Prostate gland (tissue), 2 donors: Measurements from ENCODE around the gene WWOX. TPM values are rescaled to one million over a fixed set of nuclear protein-coding genes. Genes with fewer than 3 reads are reported as not detected.

Source experiments
- DNase-seq: peaks from one replicate; pipeline ENCODE4 v3.0.0-alpha.2; 2019; ENCODE audit warnings: low spot score
- H3K27ac ChIP-seq, 2 donors: fragments of 200-600 bp; sonication (generic); 2 replicates each; pipeline ENCODE4 v1.5.1; 2017 to 2019
- H3K27me3 ChIP-seq: fragments of 200-600 bp; sonication (generic); replicated peaks from 2 replicates; pipeline ENCODE4 v1.5.1; 2019; ENCODE audit not compliant: insufficient read depth
- H3K36me3 ChIP-seq, 2 donors: fragments of 200-600 bp; sonication (generic); 1 replicate in 1 of 2; 2 replicates in 1 of 2; pipeline versions ENCODE4 v1.5.1 to v1.8.1; 2017 to 2019
- H3K4me1 ChIP-seq: fragments of 200-600 bp; sonication (generic); replicated peaks from 2 replicates; pipeline ENCODE4 v1.5.1; 2019
- H3K4me3 ChIP-seq, 2 donors: fragments of 200-600 bp; sonication (generic); 2 replicates each; pipeline ENCODE4 v1.5.1; 2017 to 2019
- H3K9me3 ChIP-seq: fragments of 200-600 bp; sonication (generic); 2 replicates; pipeline ENCODE4 v1.5.1; 2017
- POLR2A ChIP-seq: fragments of 450-650 bp; IDR thresholded peaks from one replicate; pipeline ENCODE4 v1.6.1; 2016; ENCODE audit warnings: antibody characterized with exemption, mild to moderate bottlenecking
- POLR2AphosphoS5 ChIP-seq: sonication (generic); formaldehyde crosslinking; IDR thresholded peaks from one replicate; pipeline ENCODE4 v1.6.1; 2017; ENCODE audit warnings: antibody characterized with exemption
- WGBS: methylation state at CpG from one replicate; pipeline ENCODE4 v1.1.5; 2018; 5-methylcytosine and 5-hydroxymethylcytosine counted together
- intact Hi-C: fragments of 100-400 bp; cut with DNase I; formaldehyde crosslinking; loops from one replicate; pipeline ENCODE4 v1.14.2; 2022
- total RNA-seq, 2 donors: library from RNA; depleted of rRNA; stranded (reverse); fragments of >200 nt; gene quantifications; one replicate each; pipeline ENCODE4 v1.1.0, GENCODE V29; 2016
- TF ChIP-seq, protein P1 (sequence below), 4 experiments: fragments of 200-600 bp in 2 of 4; fragments of 450-650 bp in 2 of 4; sonication (generic) in 2 of 4; IDR thresholded peaks; 1 replicate in 3 of 4; 2 replicates in 1 of 4; pipeline ENCODE4 v1.5.1; 2016 to 2019; ENCODE audit warnings: antibody characterized with exemption in 4 of 4, mild to moderate bottlenecking in 2 of 4, moderate library complexity in 2 of 4

Gene WWOX
- total RNA-seq, 2 donors from 2014 or later = 93.2 to 99.4 TPM

DNA sequence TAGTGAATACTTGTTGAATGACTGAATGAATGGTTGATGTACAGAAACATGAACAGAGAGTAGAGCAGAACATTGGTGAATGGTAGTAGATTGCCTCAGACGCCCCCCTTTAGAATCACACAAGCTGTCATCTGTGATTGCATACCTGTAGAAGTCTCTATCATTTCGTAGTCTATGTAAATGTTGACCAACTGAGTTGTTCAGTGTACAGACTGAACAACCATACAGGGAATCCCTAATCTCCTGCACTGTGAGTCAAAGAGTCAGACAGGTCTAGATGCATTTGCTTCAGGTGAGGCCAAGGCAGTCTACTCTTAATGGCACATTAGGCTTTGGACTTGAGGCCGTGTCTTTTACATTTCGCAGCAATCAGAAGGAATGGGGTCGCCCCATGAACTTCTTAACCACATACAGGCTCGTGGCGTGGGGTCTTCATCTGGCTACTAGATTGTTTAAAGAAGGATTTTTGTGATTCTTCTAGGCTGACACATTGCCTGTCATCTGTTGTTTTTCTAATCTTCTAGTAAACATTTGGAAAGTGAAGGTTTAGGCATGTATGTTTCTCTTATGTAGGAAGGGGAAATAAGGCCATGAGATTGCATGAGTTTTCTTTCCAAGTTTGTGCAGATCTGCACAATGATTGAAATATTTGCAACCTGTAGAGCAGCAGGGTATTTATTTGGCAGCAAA lies 157.4 kb downstream of the WWOX start:
- Histone ChIP-seq H3K36me3 (no peaks in the 10 kb centered on the region), H3K27ac (no peak overlapping the region), H3K27me3 (no peaks in the 10 kb centered on the region), H3K4me3 (no peak overlapping the region), H3K4me1 (no peaks in the 10 kb centered on the region), H3K9me3 (no peaks in the 10 kb centered on the region)
- TF ChIP-seq POLR2A (no peak), POLR2AphosphoS5 (no peak)
- TF ChIP-seq, protein P1, sequence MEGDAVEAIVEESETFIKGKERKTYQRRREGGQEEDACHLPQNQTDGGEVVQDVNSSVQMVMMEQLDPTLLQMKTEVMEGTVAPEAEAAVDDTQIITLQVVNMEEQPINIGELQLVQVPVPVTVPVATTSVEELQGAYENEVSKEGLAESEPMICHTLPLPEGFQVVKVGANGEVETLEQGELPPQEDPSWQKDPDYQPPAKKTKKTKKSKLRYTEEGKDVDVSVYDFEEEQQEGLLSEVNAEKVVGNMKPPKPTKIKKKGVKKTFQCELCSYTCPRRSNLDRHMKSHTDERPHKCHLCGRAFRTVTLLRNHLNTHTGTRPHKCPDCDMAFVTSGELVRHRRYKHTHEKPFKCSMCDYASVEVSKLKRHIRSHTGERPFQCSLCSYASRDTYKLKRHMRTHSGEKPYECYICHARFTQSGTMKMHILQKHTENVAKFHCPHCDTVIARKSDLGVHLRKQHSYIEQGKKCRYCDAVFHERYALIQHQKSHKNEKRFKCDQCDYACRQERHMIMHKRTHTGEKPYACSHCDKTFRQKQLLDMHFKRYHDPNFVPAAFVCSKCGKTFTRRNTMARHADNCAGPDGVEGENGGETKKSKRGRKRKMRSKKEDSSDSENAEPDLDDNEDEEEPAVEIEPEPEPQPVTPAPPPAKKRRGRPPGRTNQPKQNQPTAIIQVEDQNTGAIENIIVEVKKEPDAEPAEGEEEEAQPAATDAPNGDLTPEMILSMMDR (IDR thresholded peaks at IDR 0.05) = no peak
- DNase-seq = no peak
- intact Hi-C loops = no loop called here
- 97% methylated on average over 7 of the region's 7 CpGs for WGBS

DNA sequence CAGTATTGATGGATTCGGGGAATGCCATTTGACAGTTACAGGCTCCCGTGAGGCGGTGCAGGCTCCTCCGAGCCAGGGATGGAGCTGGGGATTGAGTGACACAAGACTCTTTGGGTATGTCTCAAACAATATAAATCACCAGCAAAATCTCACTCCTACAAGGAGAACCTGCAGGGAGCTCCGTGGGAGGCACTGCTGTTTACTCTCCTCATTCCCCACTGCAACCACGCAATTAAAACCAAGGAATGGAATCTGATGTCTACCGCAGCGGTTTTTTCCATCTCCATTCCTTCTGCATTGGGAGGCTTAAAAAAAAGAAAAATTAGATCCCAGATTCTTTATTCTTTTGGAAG lies 157.9 kb downstream of the WWOX start:
- no peak for DNase-seq
- H3K27ac ChIP-seq = no peak overlapping the region
- no peaks in the 10 kb centered on the region for H3K4me1 ChIP-seq
- H3K36me3 ChIP-seq = no peaks in the 10 kb centered on the region
- H3K27me3 ChIP-seq = no peaks in the 10 kb centered on the region
- H3K4me3 ChIP-seq = no peak overlapping the region
- TF ChIP-seq POLR2A (no peak), POLR2AphosphoS5 (no peak)
- TF ChIP-seq, protein P1 (IDR thresholded peaks at IDR 0.05) = no peak
- H3K9me3 ChIP-seq = no peaks in the 10 kb centered on the region
- 74% methylated on average over 8 of the region's 8 CpGs for WGBS
- intact Hi-C loops = no loop called here

DNA sequence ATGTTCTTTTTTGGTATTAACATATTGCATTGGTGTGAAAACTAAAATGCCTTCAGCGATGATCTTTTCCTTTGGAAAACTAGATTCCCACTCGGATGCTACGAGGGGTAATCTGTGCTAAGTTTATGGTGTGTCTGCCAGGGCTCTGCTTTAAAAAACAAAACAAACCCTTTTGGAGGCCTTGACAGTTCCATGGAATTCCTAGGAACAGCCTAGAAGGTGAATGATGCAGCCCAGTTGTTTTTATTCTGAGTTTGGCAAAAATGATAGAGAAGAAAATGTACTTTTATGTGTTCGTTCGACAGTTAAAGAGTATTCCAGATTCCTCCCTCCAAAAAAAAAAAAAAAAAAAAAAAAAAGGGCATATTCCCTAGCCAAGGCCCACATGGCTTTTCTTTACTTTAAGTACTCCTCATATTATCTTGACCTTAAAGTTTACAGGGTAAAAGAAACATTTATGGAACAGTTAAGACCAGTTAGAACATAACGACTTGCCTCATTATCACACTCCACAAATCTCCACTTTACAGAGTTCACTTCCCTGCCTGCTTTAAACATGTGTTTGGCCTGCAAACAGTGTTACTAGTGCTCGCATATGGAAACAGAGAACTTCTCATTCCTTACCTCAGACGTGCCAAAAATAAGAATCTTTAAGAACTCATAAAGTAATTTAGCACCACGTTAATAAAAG lies 159.1 kb downstream of the WWOX start:
- Histone ChIP-seq H3K27ac (no peak overlapping the region), H3K36me3 (no peaks in the 10 kb centered on the region), H3K4me3 (no peak overlapping the region), H3K27me3 (no peaks in the 10 kb centered on the region), H3K4me1 (no peaks in the 10 kb centered on the region), H3K9me3 (no peaks in the 10 kb centered on the region)
- 36% methylated on average over 9 of the region's 9 CpGs for WGBS
- intact Hi-C loops = no loop called here
- no peak for DNase-seq
- TF ChIP-seq POLR2AphosphoS5 = peak; percentile 25
- TF ChIP-seq, protein P1 (IDR thresholded peaks at IDR 0.05) = no peak
- no peak for TF ChIP-seq POLR2A

DNA sequence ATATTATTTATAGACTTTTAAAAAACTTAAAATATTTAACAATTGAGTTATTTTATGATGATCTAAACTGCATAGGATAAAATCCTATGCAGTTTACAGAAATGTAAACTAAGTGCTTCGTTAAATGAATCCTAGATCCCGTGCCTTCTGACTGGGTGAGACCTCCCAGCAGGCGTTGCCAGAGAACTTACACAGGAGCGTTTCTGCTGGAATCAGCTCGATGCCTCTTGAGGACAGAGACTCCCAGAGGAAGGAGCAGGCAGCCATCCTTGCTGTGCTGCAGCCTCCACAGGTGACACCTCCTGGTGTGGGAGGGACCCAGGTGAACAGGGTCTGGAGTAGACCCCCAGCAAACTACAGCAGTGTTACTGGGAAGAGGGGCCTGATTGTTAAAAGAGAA lies 160.4 kb downstream of the WWOX start:
- Histone ChIP-seq H3K27ac (no peak overlapping the region), H3K9me3 (no peaks in the 10 kb centered on the region), H3K4me1 (no peaks in the 10 kb centered on the region), H3K36me3 (no peaks in the 10 kb centered on the region), H3K4me3 (no peak overlapping the region), H3K27me3 (no peaks in the 10 kb centered on the region)
- DNase-seq = no peak
- intact Hi-C loops = no loop called here
- WGBS = 64% methylated on average over 5 of the region's 5 CpGs
- no peak for TF ChIP-seq POLR2AphosphoS5
- TF ChIP-seq, protein P1 (IDR thresholded peaks at IDR 0.05) = no peak
- no peak for TF ChIP-seq POLR2A

DNA sequence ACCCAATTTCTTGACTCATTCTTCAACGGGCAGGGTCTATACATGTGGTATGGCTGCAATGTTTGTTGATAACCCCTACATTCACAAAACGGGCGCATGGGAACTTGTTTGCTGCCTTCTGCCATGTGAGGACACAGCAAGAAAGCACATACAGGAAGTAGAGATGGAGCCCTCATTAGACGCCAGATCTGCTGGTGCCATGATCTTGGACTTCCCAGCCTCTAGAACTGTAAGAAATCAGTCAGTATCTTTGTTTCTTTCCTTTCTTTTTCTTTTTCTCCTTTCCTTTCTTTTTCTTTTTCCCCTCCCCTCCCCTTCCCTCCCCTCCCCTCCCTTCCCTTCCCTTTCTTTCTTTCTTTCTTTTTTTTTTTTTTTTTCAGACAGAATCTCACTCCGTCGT lies 165.2 kb downstream of the WWOX start:
- intact Hi-C loops = no loop called here
- TF ChIP-seq POLR2AphosphoS5 = no peak
- TF ChIP-seq, protein P1 (IDR thresholded peaks at IDR 0.05) = no peak
- no peak for TF ChIP-seq POLR2A
- Histone ChIP-seq H3K36me3 (no peaks in the 10 kb centered on the region), H3K27me3 (no peaks in the 10 kb centered on the region), H3K9me3 (no peaks in the 10 kb centered on the region), H3K4me1 (no peaks in the 10 kb centered on the region), H3K27ac (no peak overlapping the region), H3K4me3 (no peak overlapping the region)
- no peak for DNase-seq
- 97% methylated on average over 6 of the region's 6 CpGs for WGBS
